ENCODE results near the gene TMEM139.

GRCh38 chr7:143285470-143285778 lies 666 bp downstream of the TMEM139 start:
- TF ChIP-seq CTCF (IDR thresholded peaks at IDR 0.05; ENCODE audit: low read length) (no peak), EZH2phosphoT487 (IDR thresholded peaks at IDR 0.05; ENCODE audit: low read length) (no peak), EZH2 (optimal IDR thresholded peaks at IDR 0.05; ENCODE audit: low read depth, low read length) (no peak)

All from MM.1S (cell line).